Measurements from ENCODE around the gene NADK2. TPM values are rescaled to one million over a fixed set of nuclear protein-coding genes. Genes with fewer than 3 reads are reported as not detected.
"Not testable (repeated sequence)": the region's sequence is repeated elsewhere in the genome, so short reads cannot be mapped to it uniquely, and the experiment has no call there.

NADK2 gene, protein sequence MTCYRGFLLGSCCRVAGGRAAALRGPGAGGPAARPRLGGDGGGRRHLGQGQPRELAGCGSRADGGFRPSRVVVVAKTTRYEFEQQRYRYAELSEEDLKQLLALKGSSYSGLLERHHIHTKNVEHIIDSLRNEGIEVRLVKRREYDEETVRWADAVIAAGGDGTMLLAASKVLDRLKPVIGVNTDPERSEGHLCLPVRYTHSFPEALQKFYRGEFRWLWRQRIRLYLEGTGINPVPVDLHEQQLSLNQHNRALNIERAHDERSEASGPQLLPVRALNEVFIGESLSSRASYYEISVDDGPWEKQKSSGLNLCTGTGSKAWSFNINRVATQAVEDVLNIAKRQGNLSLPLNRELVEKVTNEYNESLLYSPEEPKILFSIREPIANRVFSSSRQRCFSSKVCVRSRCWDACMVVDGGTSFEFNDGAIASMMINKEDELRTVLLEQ
- total RNA-seq, result 10 to 100 TPM; 26.1 to 29.8 TPM
- long read RNA-seq, transcript NADK2-202 (12 exons, 2,243 nt), result major isoform, 17 of 31 reads
- long read RNA-seq, partial matches to known transcripts, result 7 of 31 reads
- long read RNA-seq, other reads (novel, unspliced or antisense), result 4 of 31 reads

DNA sequence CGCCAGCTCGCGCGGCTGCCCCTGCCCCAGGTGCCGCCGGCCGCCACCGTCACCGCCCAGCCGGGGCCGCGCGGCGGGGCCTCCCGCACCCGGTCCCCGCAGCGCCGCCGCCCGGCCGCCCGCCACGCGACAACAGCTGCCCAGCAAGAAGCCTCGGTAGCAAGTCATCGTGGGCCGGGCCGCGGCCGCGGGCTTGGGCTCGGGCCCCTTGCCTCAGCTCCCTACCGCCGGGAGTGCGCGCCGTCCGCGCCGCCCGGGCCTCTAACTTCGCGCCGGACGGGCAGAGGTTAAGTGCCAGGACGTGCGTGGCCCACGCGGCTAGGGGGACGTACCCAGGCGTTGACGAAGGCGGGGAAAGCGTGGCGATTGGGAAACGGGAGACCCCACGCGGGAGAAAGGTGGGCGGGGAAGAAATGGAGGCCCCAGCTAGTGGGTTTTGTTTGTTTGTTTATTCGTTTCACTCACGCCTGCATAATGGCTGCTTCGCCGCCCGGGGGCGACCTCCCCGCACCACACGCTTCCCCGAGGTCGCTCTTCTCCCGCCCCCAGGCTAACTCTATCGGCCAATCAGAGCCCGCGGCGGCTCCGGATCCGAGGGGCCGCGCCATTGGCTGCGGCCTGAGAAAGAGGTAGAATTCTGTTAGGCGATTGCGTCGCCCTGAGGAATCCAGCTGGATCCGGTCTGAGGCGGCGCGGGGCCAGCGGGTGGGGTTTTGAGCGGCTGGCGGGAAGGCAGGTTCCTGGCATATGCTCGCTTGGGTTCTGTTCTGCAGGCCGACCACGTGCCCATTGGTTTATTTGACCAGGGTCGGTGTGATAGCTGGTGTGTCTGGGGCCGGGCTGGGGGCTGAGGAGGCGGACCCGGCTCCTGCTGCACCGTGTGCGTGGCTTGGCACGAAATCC, at the start of gene NADK2:
Gene NADK2, minus strand, starts transcription at position 295 of the 903 bp plus-strand sequence. Its CDS starts 127 bp downstream, at position 168.
- intact Hi-C loops (cut with DNase I, micrococcal nuclease), result no loop called here
- ATAC-seq (peak; percentile 90), DNase-seq (peak; percentile 94 to 95)

DNA sequence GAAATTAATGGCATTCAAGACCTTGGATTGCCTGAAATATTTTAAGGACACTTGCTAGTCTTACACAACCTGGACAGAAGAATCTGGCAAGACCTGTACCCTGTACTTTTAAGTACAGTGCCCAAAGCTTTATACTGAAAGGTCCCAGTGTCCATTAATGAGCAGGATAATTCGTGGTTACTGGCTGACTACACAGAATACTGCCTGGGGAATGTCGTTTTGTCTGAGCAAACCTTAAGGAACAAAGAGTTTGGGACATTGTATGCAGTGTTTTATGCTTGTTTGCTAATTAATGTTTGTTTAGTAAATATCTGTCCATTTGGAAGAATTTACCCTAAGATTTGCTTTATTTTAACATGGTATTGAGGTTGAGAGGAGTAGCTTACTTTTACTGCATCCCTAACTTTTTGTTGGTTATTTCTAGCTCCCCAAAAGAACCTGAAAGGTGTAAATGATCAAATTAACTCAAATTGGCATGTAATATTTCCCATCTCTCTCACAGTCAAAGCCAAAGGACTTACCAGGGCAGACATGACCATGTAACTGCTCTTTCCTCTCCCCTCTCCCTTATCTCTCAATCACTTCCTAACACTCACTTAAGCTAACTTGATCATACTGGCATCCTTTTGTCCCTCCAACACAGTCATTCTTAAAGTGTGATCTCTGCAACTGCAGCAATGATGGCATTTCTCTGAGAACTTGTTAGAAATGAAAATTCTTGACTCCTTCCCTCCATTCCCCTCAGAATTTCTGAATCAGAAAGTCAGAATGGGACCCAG, 44.3 kb upstream of the NADK2 start:
- no peak for DNase-seq
- no peak for ATAC-seq
- intact Hi-C loops (cut with DNase I, micrococcal nuclease), result no loop called here

DNA sequence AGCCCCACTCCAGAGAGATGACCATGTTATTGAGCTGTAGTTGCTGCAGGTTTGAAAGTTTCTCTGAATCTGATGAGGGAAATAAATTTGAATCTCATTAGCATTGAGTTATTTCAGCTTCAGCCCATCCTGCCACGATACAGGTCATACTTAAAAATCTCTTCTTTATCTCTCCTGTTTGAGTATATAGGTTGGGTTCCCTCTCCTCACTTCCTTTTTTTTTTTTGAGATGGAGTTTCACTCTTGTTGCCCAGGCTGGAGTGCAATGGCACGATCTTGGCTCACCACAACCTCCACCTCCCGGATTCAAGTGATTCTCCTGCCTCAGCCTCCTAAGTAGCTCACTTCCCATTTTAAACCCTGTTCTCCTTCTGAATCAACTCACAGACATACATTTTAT, 42.0 kb upstream of the NADK2 start:
- ATAC-seq; intact Hi-C loops (cut with DNase I, micrococcal nuclease); DNase-seq: not testable (repeated sequence)

DNA sequence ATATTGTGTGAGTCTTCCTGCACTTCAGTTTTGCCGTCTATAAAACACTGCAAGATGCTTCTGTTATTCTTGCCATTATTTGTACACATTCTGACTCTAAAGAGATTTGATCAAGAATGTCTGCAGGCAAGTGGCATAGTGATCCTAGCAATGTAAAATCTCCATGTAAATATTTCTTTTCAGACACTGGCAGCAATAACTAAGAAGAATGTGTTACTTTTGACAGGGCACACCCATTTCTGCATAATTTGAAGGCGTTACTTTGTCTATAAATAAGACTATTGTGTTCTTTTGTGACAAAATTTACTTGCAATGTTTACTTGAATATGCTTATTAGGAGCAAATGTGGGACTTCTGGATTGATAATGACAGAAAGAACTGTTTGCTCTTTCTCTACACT, 39.9 kb upstream of the NADK2 start:
- intact Hi-C loops (cut with DNase I, micrococcal nuclease), result no loop called here
- DNase-seq (no peak), ATAC-seq (no peak)

DNA sequence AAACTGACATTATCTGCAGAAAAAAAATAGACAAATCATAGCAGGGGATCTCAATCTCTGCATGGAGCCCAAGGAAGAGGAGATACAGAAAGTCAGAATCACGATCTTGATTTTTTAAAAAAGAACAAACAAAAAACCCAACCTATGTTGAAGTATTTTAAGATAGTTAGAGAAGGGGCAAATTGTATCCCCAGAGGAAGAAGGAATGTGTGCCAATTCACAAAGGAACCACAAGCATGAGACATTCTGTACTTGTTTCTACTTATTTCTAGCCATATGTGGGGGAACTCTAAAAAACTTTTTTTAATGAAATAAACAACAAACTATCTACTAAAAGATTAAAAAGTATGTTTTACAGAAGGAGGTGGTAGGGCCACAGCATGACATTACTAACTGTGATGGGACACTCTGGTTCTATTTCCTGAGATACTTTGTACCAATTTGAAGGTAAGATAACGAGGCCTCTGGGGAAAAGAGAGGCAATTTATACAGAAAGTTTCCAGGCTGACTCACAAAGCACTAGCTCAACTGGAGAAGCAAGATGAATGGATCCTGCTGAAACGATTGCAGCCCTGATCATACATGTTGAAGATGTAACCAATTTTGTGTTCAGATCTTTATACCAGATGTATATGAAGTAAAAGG, 37.5 kb upstream of the NADK2 start:
- no peak for ATAC-seq
- DNase-seq, result no peak
- intact Hi-C loops (cut with DNase I, micrococcal nuclease), result no loop called here

DNA sequence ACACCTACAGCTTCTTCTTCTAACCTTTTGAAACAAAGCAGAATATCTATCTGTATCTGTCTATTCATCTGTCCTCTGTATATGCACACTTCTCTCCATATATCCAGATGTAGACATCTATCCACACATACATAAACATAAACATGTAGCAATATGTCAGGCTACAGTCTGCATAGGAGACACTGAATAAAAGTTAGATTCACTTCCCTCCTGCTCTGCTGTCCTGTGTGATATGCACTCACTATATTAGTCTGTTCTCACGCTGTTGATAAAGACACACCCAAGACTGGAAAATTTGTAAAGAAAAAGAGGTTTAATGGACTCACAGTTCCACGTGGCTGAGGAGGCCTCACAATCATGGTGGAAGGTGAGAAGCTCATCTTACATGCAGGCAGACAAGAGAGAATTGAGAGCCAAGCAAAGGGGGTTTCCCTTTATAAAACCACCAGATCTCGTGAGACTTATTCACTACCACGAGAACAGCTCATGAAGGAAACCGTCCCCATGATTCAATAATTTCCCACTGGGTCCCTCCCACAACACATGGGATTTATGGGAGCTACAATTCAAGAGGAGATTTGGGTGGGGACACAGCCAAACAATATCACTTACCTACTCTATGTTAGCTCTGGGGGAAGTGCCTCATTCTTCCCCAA, 35.9 kb upstream of the NADK2 start:
- ATAC-seq, result no peak
- DNase-seq, result no peak
- intact Hi-C loops (cut with DNase I, micrococcal nuclease), result no loop called here

DNA sequence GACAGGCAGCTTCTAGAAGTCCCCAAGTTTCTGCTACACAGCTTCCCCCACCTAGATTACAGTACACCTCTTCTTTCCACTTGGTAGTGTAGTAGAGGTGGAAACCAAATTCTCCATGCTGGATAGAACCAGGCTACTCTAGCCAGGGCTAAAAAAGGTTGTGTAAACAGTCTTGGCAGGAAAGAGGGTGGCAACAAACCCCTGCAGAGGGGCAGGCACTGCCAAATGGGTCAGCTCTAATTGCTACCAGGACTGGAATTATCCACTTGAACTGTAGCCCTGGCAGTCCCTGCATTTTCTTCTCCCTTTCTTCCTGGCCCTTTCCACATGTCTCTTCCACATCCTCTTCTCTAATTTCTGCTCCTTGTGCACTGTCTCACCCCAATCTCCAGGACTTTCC, 35.1 kb upstream of the NADK2 start:
- no peak for ATAC-seq
- intact Hi-C loops (cut with DNase I, micrococcal nuclease), result no loop called here
- no peak for DNase-seq

DNA sequence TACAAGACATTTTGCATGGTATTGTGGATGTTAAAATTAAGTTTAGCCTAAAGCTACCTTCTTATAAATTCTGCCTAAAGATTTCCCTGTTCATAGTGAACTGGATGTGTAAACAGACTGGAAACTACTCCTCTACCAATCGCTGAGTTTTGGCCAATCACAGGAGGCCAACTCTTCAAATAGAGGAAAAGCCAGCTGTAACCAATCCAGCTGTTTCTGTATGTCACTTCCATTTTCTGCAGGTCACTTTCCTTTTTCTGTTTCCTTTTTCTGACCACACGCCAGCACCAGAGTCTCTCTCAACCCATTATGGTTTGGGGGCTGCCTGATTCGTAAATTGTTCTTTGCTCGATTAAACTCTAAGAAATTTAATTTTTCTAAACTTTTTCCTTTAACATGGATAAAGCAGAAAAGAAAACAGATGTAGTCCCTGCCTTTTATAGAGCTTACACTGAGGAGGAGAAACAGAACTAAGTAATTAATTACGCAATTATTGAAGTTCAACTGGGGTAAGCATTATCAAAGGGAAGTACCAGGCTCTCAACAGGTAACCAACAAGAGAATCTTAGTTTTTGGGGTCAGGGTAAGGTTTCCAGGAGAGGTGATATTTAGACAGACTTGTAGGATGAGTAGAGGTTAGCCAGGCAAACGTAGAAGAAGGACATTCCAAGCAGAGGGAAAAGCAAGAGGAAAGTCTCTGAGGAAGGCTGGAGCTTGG, 32.2 kb upstream of the NADK2 start:
- no peak for DNase-seq
- intact Hi-C loops (cut with DNase I, micrococcal nuclease), result no loop called here

DNA sequence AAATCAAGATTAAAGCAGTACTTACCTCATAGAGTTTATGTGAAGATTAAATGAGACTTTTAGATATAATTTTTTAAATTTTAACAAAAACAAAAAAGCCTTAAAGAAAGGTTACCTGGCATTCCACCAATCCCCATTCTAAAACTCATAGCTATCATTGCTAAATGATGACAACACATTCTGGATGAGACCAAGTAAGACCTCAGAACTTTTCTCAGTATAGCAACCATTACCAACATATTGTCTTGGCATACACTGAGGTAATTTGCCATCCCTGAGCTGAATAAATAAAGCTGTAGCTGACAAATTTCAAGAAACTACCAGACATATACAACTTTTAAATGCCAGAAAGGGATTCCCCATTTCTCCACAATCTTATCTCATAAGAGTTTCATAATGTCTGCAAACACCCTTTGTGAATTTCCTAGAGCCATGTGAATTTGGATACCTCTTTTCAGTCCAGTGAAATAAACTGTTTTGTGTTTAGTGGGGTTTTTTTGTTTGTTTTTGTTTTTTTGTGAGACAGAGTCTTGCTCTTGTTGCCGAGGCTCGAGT, 30.5 kb upstream of the NADK2 start:
- intact Hi-C loops (cut with DNase I, micrococcal nuclease), result no loop called here
- DNase-seq, result no peak
- no peak for ATAC-seq

More for the DNA sequence above, 32.2 kb upstream of the NADK2 start:
- ATAC-seq, result no peak

DNA sequence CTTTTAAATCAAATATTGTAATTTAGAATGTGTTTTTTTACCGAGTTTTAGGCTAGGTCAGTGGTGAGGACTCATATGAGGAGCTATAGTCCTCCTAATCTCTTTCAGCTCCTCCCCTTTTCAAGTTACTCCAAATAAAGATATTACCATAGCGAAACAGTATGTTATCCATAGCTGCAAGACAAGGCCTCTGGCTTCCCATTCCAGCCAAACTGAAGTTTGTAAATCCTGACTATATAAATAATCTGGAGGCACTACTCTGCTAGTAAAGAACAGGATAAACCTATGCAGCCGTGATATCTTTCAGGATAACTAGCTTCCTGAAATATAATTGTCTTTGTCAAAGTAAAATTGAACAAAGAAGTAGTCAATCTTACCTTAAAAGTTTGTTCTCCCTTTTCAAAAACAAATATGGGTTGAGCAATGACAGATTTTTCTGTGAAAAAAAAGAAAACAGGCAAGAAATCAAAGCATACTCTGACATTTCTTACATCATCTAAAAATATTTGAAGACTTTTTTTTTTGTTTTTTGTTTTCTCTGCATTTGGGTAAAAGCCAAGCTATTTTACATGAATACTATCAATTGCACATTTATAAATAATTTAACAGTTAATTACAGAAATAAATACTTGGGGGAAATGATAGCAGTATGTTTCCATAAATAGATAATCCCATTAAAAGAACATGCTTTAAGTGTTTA, 29.3 kb upstream of the NADK2 start:
- intact Hi-C loops (cut with DNase I, micrococcal nuclease), result no loop called here
- ATAC-seq, result no peak
- DNase-seq, result no peak

DNA sequence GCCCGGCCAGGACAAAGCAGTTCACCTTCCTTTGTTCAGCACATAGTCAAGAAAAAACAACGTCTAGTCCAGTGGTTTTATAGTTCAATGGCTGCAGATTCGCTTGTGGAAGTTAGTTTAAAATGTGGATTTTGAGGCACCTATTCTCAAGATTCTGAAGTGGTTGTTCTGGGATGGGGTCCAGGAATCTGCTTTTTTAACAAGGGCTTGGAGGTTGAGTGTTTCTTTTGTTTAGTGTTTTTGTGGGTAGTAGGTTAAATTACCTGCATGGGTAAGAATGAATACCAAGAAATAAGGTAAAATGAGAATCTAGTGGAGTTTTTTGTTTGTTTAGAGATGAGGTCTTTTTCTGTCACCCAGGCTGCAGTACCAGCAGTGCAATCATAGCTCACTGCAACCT, 28.4 kb upstream of the NADK2 start:
- intact Hi-C loops (cut with DNase I, micrococcal nuclease), result no loop called here
- no peak for DNase-seq
- ATAC-seq, result no peak

DNA sequence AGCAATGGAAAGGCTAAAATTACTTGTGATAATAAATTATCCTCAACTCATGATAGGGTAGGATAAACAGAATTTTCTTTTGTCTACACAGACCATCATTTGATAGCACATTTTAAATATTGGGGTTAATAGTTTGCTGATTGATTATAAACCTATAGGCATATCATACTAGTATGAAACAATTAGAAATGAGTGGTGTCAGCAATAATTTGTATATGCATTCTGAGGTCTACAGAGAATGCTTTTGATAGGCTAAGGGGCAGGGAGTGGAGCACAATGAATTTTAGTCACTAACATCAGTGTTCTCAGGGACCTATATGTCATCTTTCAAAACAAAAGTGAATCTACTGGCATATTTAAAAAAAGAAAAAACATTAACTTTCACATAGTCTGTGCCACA, 27.8 kb upstream of the NADK2 start:
- DNase-seq (no peak), ATAC-seq (no peak)
- intact Hi-C loops (cut with DNase I, micrococcal nuclease), result loop anchor here in 1 of 2 donors (10.0 kb wide), 1 partner anchor 115 kb away; no protein-coding TSS in a partner anchor

DNA sequence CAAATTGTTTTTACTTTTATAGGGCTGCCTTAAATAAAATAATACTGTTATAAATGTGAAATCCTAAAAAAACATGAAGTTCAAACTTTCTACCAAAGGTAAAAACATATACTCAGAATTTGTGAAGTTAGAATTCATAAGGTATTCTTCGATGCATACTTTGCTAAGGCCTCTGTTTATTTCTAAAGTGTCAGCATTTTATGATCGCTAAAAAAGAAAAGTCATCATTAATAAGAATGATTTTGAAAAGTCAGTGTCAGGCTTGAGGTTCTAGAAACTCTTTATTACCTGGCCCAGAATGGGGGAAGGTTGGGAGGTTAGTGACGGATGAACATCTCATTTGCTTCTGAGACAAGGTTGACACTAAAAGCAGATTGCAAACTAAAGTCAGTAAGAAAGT, 26.2 kb upstream of the NADK2 start:
- no peak for DNase-seq
- intact Hi-C loops (cut with DNase I, micrococcal nuclease), result loop anchor here in 1 of 2 donors (10.0 kb wide), 1 partner anchor 117 kb away; no protein-coding TSS in a partner anchor
- no peak for ATAC-seq

DNA sequence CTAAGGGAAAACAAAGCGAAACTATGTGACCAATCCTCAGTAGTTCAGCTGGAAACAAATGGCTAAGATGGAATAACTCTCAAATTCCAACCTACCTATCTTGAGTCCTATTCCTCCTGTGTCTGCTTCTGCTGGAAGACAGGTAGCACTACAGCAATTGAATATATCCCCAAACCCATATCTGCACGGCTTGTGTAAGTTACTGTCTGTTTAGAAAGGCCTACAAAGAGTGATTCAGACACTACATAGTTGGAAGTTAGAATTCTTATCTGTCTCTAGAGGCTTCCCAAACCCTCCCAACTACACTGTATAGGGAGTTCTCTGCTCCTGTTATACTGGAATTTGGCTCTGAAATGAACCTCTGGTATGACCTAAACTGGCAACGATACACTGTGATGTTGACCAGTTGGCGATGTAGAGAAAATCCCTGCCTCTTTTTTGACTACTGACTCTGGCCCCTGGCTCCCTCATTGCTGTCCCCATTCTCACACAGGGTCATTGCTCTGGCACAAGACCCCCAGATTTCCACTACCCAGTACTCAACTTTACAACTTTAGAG, 22.6 kb upstream of the NADK2 start:
- intact Hi-C loops (cut with DNase I, micrococcal nuclease), result loop anchor here in 1 of 2 donors (5.0 to 10.0 kb wide), 2 partner anchors 38 to 121 kb away; partner anchors contain the start of gene RANBP3L
- no peak for DNase-seq
- no peak for ATAC-seq

DNA sequence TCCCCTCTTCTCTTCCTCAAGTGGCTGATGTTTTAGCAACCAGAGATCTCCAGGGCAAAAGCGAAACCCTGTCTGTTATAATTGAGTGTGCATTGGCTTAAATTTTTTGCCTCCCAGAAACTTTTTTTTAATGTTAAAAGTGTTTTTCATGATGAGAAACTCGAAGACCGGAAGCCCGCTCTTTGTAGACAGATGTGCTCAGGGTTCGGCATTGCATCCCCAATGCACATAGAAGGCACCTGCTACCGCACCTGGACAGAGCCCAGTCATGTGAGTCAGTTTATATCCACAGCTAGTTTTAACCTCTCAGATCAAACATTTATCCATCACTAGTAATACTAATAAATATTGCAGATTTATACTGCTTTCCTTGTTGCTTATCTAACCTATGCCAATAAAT, 19.5 kb upstream of the NADK2 start:
- ATAC-seq, result no peak
- no peak for DNase-seq
- intact Hi-C loops (cut with DNase I, micrococcal nuclease), result loop anchor here in 1 of 2 donors (5.0 to 10.0 kb wide), 2 partner anchors 41 to 124 kb away; partner anchors contain the start of gene RANBP3L

DNA sequence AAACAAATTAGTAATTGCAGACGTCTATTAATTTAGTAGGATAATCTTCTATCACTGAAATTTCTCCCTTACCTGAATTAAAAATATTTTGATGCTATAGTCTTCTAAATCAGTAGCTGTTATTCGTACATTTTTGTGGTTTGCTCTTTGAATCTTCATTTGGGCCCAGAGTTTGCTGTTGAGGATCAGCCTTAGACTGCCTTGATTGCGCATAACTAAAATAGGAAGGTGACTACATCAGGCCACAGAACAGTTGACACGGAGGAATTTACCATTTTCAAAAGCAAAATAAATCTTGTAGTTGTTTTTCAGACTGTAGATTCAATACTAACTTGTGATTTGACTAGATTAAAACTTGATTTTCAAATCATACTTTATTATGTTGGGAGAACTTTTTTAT, 11.8 kb upstream of the NADK2 start:
- DNase-seq (no peak), ATAC-seq (no peak)
- intact Hi-C loops (cut with DNase I, micrococcal nuclease), result no loop called here

Data from left colon (tissue), 2 donors.